HCT116 (cell line): ENCODE results near the gene LDAH. TPM values are rescaled to one million over a fixed set of nuclear protein-coding genes. Genes with fewer than 3 reads are reported as not detected.

Experiments used
- ATAC-seq: fragments of 200-7000 bp; cut with Tn5 transposase; 2 replicates; pipeline ENCODE4 v1.9.1; 2020; ENCODE audit warnings: mild to moderate bottlenecking, moderate library complexity
- BruUV-seq: library from RNA; stranded (reverse); fragments of 400-500 nt; replicated peaks from 2 replicates; lab custom pipeline; 2021; lab: Mats Ljungman, UMichigan
- CTCF ChIA-PET: fragments of 300-600 bp; sonication (Branson Sonifier 250); formaldehyde crosslinking; loops from one replicate; lab custom pipeline; 2021; ENCODE audit warnings: antibody characterized with exemption; lab: Charles Lee
- POLR2A ChIA-PET: fragments of 300-600, 350-600 bp; sonication (Branson Sonifier 250); formaldehyde crosslinking; loops from one replicate; lab custom pipeline; 2021; ENCODE audit warnings: antibody characterized with exemption; lab: Charles Lee
- RAD21 ChIA-PET, 2 experiments: fragments of 300-600 bp; sonication (Branson Sonifier 250); formaldehyde crosslinking; loops; one replicate each; lab custom pipeline; 2023; ENCODE audit warnings: low total read pairs in 2 of 2; ENCODE audit not compliant: uncharacterized antibody in 2 of 2, unreplicated experiment in 2 of 2, low non-redundant PET in 1 of 2; lab: Charles Lee
- DNase-seq: peaks from one replicate; pipeline ENCODE4 v3.0.0-alpha.2; 2010; ENCODE audit warnings: low read depth, low spot score
- H2AFZ ChIP-seq: fragments of 200-600 bp; shearing (Covaris generic), sonication (generic); 2 replicates; pipeline ENCODE4 v1.6.1; 2017; ENCODE audit warnings: low read depth, mixed run types, mixed read lengths, antibody characterized with exemption, low read length; ENCODE audit not compliant: poor library complexity, severe bottlenecking
- H3K27ac ChIP-seq: 2 replicates; pipeline ENCODE4 v1.5.1; 2012; ENCODE audit warnings: low read depth, low read length
- H3K27me3 ChIP-seq: fragments of 200-600 bp; sonication (generic); 2 replicates; pipeline ENCODE4 v1.6.1; 2016; ENCODE audit warnings: mixed run types, low read length, mixed read lengths; ENCODE audit not compliant: insufficient read depth
- H3K36me3 ChIP-seq, 2 experiments: fragments of 200-500 bp in 1 of 2; fragments of 200-600 bp in 1 of 2; sonication (Bioruptor generic) in 1 of 2; sonication (generic) in 1 of 2; 2 replicates each; pipeline versions ENCODE4 v1.5.1 to v1.6.1; 2014 to 2016; ENCODE audit warnings: low read length in 2 of 2, inconsistent platforms in 1 of 2, mixed read lengths in 1 of 2, mixed run types in 1 of 2; ENCODE audit not compliant: insufficient read depth in 2 of 2, control insufficient read depth in 1 of 2
- H3K4me1 ChIP-seq, 2 experiments: fragments of 200-600 bp in 1 of 2; sonication (generic) in 1 of 2; 2 replicates each; pipeline versions ENCODE4 v1.5.1 to v1.6.1; 2012 to 2017; ENCODE audit warnings: low read length in 2 of 2, inconsistent platforms in 1 of 2, mild to moderate bottlenecking in 1 of 2, mixed read lengths in 1 of 2, mixed run types in 1 of 2, moderate library complexity in 1 of 2; ENCODE audit not compliant: insufficient read depth in 2 of 2, control insufficient read depth in 1 of 2
- H3K4me2 ChIP-seq: fragments of 200-600 bp; sonication (generic); 2 replicates; pipeline ENCODE4 v1.6.1; 2017; ENCODE audit warnings: mixed run types, low read length, mixed read lengths
- H3K4me3 ChIP-seq, 2 experiments: fragments of 200-600 bp in 1 of 2; sonication (generic) in 1 of 2; replicated peaks in 1 of 2; 2 replicates each; pipeline ENCODE4 v1.5.1; 2011 to 2016; ENCODE audit warnings: low read length in 2 of 2, control low read depth in 1 of 2, low read depth in 1 of 2, mild to moderate bottlenecking in 1 of 2, mixed read lengths in 1 of 2, mixed run types in 1 of 2
- H3K79me2 ChIP-seq: fragments of 200-600 bp; sonication (generic); 2 replicates; pipeline ENCODE4 v1.6.1; 2017; ENCODE audit warnings: mild to moderate bottlenecking, mixed run types, low read length, moderate library complexity, mixed read lengths; ENCODE audit not compliant: insufficient read depth
- H3K9ac ChIP-seq: fragments of 200-600 bp; sonication (generic); 2 replicates; pipeline ENCODE4 v1.6.1; 2016; ENCODE audit warnings: low read length, mixed read lengths
- H3K9me2 ChIP-seq: fragments of 200-600 bp; sonication (generic), shearing (Covaris generic); 2 replicates; pipeline ENCODE4 v1.6.1; 2017; ENCODE audit warnings: mixed run types, mild to moderate bottlenecking, moderate library complexity; ENCODE audit not compliant: insufficient read depth
- H3K9me3 ChIP-seq, 2 experiments: fragments of 200-500 bp in 1 of 2; fragments of 200-600 bp in 1 of 2; sonication (Bioruptor generic) in 1 of 2; sonication (generic) in 1 of 2; 2 replicates each; pipeline ENCODE4 v1.6.1; 2014 to 2017; ENCODE audit warnings: low read length in 2 of 2, mixed read lengths in 2 of 2, inconsistent platforms in 1 of 2, low read depth in 1 of 2, mild to moderate bottlenecking in 1 of 2, mixed run types in 1 of 2, moderate library complexity in 1 of 2; ENCODE audit not compliant: control insufficient read depth in 1 of 2, insufficient read depth in 1 of 2
- H4K20me1 ChIP-seq: fragments of 200-600 bp; sonication (generic), shearing (Covaris generic); 2 replicates; pipeline ENCODE4 v1.6.1; 2017; ENCODE audit warnings: mixed run types, mild to moderate bottlenecking, moderate library complexity; ENCODE audit not compliant: insufficient read depth
- ATF3 ChIP-seq: IDR thresholded peaks from 2 replicates; pipeline ENCODE4 v1.6.1; 2012
- CBX3 ChIP-seq: IDR thresholded peaks from 2 replicates; pipeline ENCODE4 v1.6.1; 2012; ENCODE audit warnings: low read depth
- CTCF ChIP-seq, 3 experiments: fragments of 200-600 bp in 1 of 3; sonication (generic) in 1 of 3; IDR thresholded peaks in 2 of 3; conservative IDR thresholded peaks in 1 of 3; 2 replicates each; pipeline ENCODE4 v1.5.1; 2012 to 2017; ENCODE audit warnings: low read depth in 2 of 3, low read length in 2 of 3, antibody characterized with exemption in 1 of 3, borderline replicate concordance in 1 of 3, control low read depth in 1 of 3, mild to moderate bottlenecking in 1 of 3, mixed read lengths in 1 of 3, mixed run types in 1 of 3, moderate library complexity in 1 of 3; ENCODE audit not compliant: insufficient read depth in 1 of 3
- EGR1 ChIP-seq: IDR thresholded peaks from 2 replicates; pipeline ENCODE4 v1.6.1; 2012; ENCODE audit warnings: low read depth
- ELF1 ChIP-seq: IDR thresholded peaks from 2 replicates; pipeline ENCODE4 v1.6.1; 2012; ENCODE audit warnings: low read depth, borderline replicate concordance
- EZH2phosphoT487 ChIP-seq: fragments of 200-600 bp; IDR thresholded peaks from 2 replicates; pipeline ENCODE4 v1.6.1; 2018; ENCODE audit warnings: antibody characterized with exemption, borderline replicate concordance
- FOSL1 ChIP-seq: IDR thresholded peaks from 2 replicates; pipeline ENCODE4 v1.6.1; 2012; ENCODE audit warnings: low read depth
- JUND ChIP-seq: IDR thresholded peaks from 2 replicates; pipeline ENCODE4 v1.6.1; 2012
- POLR2A ChIP-seq: IDR thresholded peaks from 2 replicates; pipeline ENCODE4 v1.7.0; 2011; ENCODE audit warnings: borderline replicate concordance; ENCODE audit not compliant: insufficient read depth, insufficient read length; ENCODE audit errors: extremely low read depth
- RAD21 ChIP-seq: IDR thresholded peaks from 2 replicates; pipeline ENCODE4 v1.6.1; 2012; ENCODE audit warnings: low read depth, mild to moderate bottlenecking
- SIN3A ChIP-seq: IDR thresholded peaks from 2 replicates; pipeline ENCODE4 v1.6.1; 2012; ENCODE audit warnings: low read depth
- SP1 ChIP-seq: IDR thresholded peaks from 2 replicates; pipeline ENCODE4 v1.6.1; 2012; ENCODE audit warnings: low read depth
- TCF7L2 ChIP-seq: IDR thresholded peaks from 2 replicates; pipeline ENCODE4 v1.7.0; 2011; ENCODE audit warnings: borderline replicate concordance, inconsistent platforms; ENCODE audit not compliant: insufficient read depth, insufficient read length; ENCODE audit errors: extremely low read depth
- intact Hi-C: fragments of 100-400 bp; cut with micrococcal nuclease; formaldehyde crosslinking; loops from 2 replicates; pipeline ENCODE4 v1.10.0; 2022
- total RNA-seq: library from RNA; stranded (reverse); gene quantifications from one replicate; pipeline ENCODE4 v1.2.1, GENCODE V29; 2021; ENCODE audit not compliant: unreplicated experiment

The LDAH gene
- total RNA-seq, 1 experiment from 2014 or later: 25.7 TPM

- no peak overlapping the region for H3K9ac ChIP-seq
- no peak for ATAC-seq
- H2AFZ ChIP-seq: no peak overlapping the region
- H3K4me1 ChIP-seq: peaks cover 5 to 18% of the 10 kb centered on the region in 2 experiments
- H4K20me1 ChIP-seq: no peaks in the 10 kb centered on the region
- H3K9me2 ChIP-seq: no peaks in the 10 kb centered on the region
- no peaks in the 10 kb centered on the region for H3K79me2 ChIP-seq
- no peaks in the 10 kb centered on the region for H3K27me3 ChIP-seq
- TF ChIP-seq JUND (no peak), CBX3 (no peak), TCF7L2 (no peak), EZH2phosphoT487 (no peak), POLR2A (no peak), ATF3 (no peak), EGR1 (no peak), SP1 (no peak), SIN3A (no peak), CTCF (IDR thresholded peaks at IDR 0.05 in 2 of 3, conservative IDR thresholded peaks at IDR 0.05 in 1 of 3; ENCODE audit: borderline replicate concordance in 1 of 3, insufficient read depth in 1 of 3, low read depth in 2 of 3, low read length in 2 of 3) (no peak), ELF1 (no peak), FOSL1 (no peak), RAD21 (no peak)
- TF ChIP-seq, all 23 proteins: peak for 0
- no peak for DNase-seq
- BruUV-seq: no TSS peak
- intact Hi-C loops: no loop called here
- RAD21 ChIA-PET: no interaction called here
- Histone ChIP-seq H3K4me3 (no peak overlapping the region), H3K36me3 (no peaks in the 10 kb centered on the region), H3K9me3 (no peaks in the 10 kb centered on the region), H3K4me2 (no peak overlapping the region), H3K27ac (no peak overlapping the region)
- POLR2A ChIA-PET: no interaction called here
- CTCF ChIA-PET: interaction anchor here (1.3 to 2.6 kb wide), 4 partner anchors 9 to 256 kb away, joined by 4 to 16 read pairs (median 9); no protein-coding TSS in a partner anchor
Observed at GRCh38 chr2:20652141-20652540, 170.8 kb downstream of the LDAH start.
